Stimulated activated naive CD4-positive, alpha-beta T cell (primary cell): ENCODE results near the gene CNOT6L.

ENCODE experiments used
- DNase-seq, 6 experiments: peaks; one replicate each; lab custom pipeline; 2025; lab: John Stamatoyannopoulos, UW

The CNOT6L gene

GRCh38 chr4:77820649-77821561 lies 1.7 kb upstream of the CNOT6L start:
- DNase-seq, result peak in 1 of 6 experiments; percentile 23

- DNase-seq, result peak; percentile 91 to 97 (median 96)
These were observed 878 bp upstream of the CNOT6L start for GRCh38 chr4:77819843-77820648.

- DNase-seq, result peak in 2 of 6 experiments; percentile 78 to 93
These were observed 255 bp upstream of the CNOT6L start for GRCh38 chr4:77819404-77819842.

GRCh38 chr4:77818073-77818601 lies 1.0 kb downstream of the CNOT6L start:
- DNase-seq, result peak in 5 of 6 experiments; percentile 4 to 66 (median 32)

GRCh38 chr4:77817304-77818072 lies 1.7 kb downstream of the CNOT6L start:
- no peak for DNase-seq

GRCh38 chr4:77816546-77816945 lies 2.6 kb downstream of the CNOT6L start:
- no peak for DNase-seq

GRCh38 chr4:77815636-77816035 lies 3.5 kb downstream of the CNOT6L start:
- DNase-seq, result no peak

GRCh38 chr4:77805840-77806239 lies 13.3 kb downstream of the CNOT6L start:
- no peak for DNase-seq

- no peak for DNase-seq
These were observed 14.7 kb downstream of the CNOT6L start for GRCh38 chr4:77804471-77804870.

GRCh38 chr4:77802402-77802801 lies 16.8 kb downstream of the CNOT6L start:
- DNase-seq, result no peak

- DNase-seq, result peak in 2 of 6 experiments; percentile 45 to 51
These were observed 17.9 kb downstream of the CNOT6L start for GRCh38 chr4:77801260-77801608.

GRCh38 chr4:77800483-77801259 lies 18.5 kb downstream of the CNOT6L start:
- DNase-seq, result no peak

- no peak for DNase-seq
These were observed 19.1 kb downstream of the CNOT6L start for GRCh38 chr4:77800077-77800476.

GRCh38 chr4:77798385-77798784 lies 20.8 kb downstream of the CNOT6L start:
- no peak for DNase-seq

- DNase-seq, result no peak
These were observed 21.9 kb downstream of the CNOT6L start for GRCh38 chr4:77797239-77797638.

GRCh38 chr4:77795326-77795725 lies 23.8 kb downstream of the CNOT6L start:
- no peak for DNase-seq

GRCh38 chr4:77790146-77790545 lies 29.0 kb downstream of the CNOT6L start:
- DNase-seq, result no peak

- no peak for DNase-seq
These were observed 30.2 kb downstream of the CNOT6L start for GRCh38 chr4:77788990-77789389.

- no peak for DNase-seq
These were observed 31.2 kb downstream of the CNOT6L start for GRCh38 chr4:77787969-77788368.

GRCh38 chr4:77785669-77786068 lies 33.5 kb downstream of the CNOT6L start:
- DNase-seq, result no peak

GRCh38 chr4:77783895-77784294 lies 35.3 kb downstream of the CNOT6L start:
- no peak for DNase-seq
